HS-5 (cell line): ENCODE measurements around the gene SORCS3.

ENCODE experiments used
- DNase-seq: peaks from one replicate; pipeline ENCODE4 v3.0.0-alpha.2; 2012; ENCODE audit warnings: low read depth

Gene SORCS3

DNA sequence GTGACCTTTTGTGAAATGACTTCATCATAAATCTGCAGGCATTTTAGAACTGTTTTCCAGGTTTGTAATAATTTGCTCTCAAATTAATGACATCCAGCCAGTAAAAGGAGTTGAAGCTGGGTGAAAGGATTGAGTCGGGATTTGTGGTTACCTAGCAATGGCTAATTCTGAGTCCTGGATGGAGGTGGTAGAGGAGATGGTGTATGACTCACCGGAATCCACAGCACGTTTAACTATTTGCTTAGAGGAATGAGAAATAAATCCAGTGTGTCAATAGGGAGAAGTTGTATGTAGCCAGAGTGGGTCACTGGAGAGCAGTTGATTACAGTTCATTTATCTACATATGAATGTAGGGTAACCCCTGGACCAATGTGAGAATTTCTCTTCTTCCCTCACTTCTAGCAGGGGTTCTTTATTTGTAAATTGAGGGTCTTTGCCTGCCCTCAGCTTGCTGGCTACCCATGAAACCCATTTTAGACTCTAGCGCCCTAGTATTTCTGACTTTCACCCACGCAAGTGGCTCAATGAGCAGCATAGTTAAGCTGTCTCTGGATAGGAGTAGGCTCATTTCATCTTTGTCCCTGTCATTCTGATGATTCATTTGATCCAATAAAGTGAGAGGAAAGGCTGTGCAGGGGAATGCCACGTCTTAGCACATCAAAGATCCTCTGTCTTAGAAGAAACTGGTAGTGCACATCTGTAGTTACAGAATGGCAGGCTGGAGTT, 547.8 kb downstream of the SORCS3 start:
- peak; percentile 24 for DNase-seq

DNA sequence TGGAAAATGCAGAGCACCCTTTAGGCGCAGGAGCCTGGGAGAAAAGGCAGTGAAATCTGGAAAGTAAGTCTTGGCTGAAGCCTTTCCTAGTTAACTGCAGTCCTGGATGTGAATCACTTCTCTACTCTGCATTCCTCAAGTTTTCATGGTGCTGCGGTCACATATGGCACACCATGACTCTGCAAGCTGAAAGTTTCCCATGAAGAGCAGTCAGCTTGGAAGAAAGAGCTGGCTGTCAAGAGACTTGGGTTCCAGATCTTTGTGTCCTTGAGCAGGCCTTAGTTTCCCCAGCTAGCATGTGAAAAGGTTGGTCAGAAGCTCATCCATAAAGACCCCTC, 548.3 kb downstream of the SORCS3 start:
- no peak for DNase-seq

GRCh38 chr10:105192146-105192545, 551.1 kb downstream of the SORCS3 start:
- DNase-seq, result no peak

DNA sequence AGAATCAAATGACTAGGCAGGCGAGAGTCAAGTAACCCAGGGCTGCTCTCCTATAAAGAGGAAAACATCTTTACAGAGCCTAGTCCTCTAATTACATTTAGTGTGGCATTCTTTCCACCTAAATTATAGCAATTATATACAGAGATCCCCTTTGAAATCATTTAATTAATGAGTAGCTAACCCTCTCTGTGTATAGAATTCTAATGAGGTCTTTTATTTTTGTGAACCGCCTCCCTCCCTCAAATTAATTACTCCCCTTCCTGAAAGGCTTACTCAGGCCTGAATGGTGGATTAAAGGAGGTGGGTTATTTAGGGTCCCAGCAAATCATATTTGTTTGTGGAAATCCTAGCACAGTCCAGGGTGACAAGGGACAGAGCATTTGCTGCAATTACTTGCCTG, 551.8 kb downstream of the SORCS3 start:
- DNase-seq, result no peak

DNA sequence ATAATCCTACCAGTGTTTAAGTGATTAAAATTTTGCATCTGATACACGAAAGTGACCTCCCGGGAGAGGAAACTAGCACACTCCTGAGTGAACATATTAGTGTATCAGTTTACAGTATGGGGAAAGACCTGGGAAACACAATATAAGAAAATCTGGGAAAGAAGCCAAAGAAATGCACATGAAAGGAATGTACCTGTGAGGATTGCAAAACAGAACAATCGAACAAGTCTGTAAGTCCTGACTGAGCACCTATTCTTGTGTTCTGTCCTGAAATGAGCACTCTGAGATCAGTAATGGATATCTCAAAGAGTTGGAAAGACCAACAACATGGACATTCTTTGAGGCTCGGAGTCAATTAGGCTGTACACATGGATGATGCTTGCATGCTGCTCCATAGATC, 554.7 kb downstream of the SORCS3 start:
- DNase-seq, result no peak

GRCh38 chr10:105197598-105198364, 556.7 kb downstream of the SORCS3 start:
- DNase-seq, result no peak

- no peak for DNase-seq
Observed at GRCh38 chr10:105206616-105207015, 565.5 kb downstream of the SORCS3 start.

DNA sequence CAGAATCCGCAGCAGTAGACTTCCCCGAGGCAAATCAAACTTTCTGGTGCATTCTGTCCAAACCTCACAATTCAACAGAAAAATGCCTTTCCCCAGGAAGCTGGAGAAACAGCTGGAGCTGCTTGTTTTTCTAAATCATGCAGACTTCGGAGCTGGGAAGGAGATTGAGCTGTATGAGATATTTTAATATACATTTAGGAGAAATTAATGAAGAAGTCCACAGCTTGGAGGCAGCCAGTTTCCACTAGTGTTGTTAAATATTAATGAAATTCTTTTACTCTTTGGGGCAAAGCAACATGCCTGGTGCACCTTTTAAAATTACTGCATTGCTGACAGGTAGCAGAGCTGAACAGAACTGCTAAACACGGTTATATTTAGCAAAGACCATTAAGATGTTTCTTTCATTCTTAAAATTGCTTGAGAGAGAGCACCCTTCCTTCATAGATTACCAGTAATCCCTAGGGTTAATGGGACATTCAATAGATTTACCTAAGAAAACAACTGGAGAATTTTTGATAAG, 566.4 kb downstream of the SORCS3 start:
- no peak for DNase-seq

DNA sequence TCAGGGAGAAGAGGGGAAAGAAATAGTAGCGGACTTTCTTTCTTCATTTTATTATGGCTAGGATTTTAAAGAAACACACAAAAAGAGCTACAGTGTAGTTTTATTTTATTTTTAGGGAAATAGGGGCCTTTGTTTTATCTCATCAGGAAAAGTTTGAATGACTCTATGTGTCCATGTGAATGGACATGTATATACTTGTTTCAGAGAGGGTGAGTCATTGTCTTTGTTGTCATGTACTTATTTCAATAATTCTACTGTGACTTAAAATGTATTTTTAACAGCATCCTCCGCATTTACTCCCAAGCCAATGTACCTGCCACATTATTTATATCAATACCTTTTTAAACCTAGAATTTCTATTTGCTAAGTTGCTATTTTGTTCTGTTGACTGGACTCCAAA, 569.5 kb downstream of the SORCS3 start:
- no peak for DNase-seq

DNA sequence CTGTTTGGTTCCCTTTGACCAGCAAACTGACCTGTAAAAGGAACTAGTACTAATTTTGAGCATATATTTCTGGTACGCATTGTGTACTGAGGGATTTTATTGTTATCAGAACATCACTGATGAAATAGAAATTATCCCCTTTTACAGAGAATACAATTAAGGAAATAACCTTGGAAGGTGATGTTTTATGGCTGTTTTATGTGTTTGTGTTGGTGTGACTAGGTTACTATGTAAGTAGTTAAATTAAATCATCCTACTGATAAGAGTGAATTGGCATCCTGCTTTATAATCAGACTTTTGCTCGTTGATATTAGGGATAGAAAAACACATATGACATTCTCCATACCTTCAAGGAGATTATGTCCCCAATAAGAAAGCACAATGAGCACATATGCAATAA, 596.6 kb downstream of the SORCS3 start:
- DNase-seq, result no peak

DNA sequence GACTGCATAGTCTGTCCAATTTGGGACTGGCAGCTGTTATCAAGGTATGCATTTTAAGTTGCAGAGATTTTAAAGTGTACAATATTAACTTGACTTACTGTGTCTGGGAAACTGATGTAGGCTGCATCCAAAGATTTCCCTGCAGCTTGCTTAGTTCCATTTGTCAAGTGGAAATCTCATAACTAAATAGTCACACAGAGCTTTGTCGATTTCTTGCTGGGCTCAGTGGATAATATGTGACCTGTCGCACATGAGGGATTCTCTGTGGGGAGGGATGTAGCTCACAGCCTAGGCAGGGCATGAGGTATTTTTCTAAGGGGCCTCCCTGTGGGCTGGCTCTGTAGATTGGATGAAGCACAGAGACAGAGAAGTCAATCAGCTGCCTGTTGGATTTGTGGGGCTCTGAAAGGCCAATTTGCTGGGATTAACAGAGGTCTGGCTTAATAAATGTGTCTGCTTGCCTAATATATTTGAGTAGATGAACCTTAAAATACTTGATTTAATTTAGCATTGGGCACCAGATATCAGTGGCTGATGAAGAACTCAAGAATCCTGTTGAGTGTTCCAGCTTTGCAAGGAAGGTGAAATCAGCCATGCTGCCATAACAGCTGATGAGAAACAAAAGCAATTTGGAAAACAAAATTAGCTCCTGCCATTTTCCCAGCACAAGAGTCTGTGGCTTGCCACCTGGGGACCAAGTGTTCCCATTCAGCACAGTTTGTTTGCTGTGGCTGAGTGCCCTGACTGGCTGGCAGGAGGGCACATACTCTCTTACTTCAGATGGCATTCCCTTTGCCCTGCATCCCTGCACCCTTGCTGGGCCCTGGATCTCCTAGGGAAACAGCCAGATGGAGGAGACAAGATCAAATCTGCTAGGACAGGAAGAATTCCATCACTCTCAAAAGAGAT, 598.5 kb downstream of the SORCS3 start:
- no peak for DNase-seq

- DNase-seq, result no peak
Observed at GRCh38 chr10:105241254-105241653, 600.2 kb downstream of the SORCS3 start.

DNA sequence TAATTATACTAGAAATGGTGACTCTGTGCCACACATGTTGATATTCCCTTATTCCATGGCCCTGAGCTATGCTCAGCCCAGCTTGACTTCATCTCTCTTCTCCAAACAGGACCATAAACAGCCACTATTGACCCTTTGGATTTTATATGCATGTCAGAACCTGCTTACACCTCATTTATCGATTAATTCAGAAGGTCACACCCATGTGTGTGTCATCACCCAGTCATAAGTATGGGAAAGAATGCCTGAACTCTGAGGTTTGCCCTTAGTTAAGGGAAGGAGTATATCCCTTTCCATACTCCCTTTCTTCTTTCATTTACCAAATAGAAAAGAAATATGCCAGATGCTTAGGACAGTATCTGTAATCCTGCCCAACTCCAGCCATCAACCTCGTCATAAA, 602.3 kb downstream of the SORCS3 start:
- DNase-seq, result no peak

GRCh38 chr10:105243825-105244224, 602.7 kb downstream of the SORCS3 start:
- no peak for DNase-seq

- no peak for DNase-seq
Observed at GRCh38 chr10:105247831-105248499, 606.9 kb downstream of the SORCS3 start.

GRCh38 chr10:105252911-105253310, 611.8 kb downstream of the SORCS3 start:
- no peak for DNase-seq

- DNase-seq, result no peak
Observed at GRCh38 chr10:105253515-105254212, 612.6 kb downstream of the SORCS3 start.

GRCh38 chr10:105258036-105258673, 617.1 kb downstream of the SORCS3 start:
- DNase-seq, result no peak

- no peak for DNase-seq
Observed at GRCh38 chr10:105258674-105259065, 617.6 kb downstream of the SORCS3 start.

GRCh38 chr10:105259201-105259600, 618.1 kb downstream of the SORCS3 start:
- no peak for DNase-seq

- no peak for DNase-seq
Observed at GRCh38 chr10:105262666-105263065, 621.6 kb downstream of the SORCS3 start.
